ENCODE results near the gene PLCG2.
"Not testable (repeated sequence)": the region's sequence is repeated elsewhere in the genome, so short reads cannot be mapped to it uniquely, and the experiment has no call there.

PLCG2 gene

DNA sequence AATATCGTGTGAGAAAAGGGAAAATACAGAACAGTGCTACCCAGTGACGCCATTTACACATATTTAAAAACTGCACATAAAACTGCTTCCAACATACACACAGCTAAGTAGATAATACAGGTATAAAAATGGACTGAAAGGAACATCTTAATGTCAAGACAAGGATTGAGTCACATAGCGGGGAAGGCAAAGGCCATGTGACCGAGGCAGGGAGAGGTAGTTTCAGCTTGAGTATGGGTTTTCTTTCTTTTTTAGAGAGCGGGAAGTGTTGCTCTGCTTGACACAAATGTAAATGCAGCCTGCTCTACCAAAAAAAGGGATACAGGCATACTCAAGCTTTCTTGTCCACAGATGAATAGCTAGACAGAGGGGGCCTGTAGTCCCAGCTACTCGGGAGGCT, 185.7 kb downstream of the PLCG2 start:
- DNase-seq (ENCODE audit: low read depth, low spot score) = no peak
- H3K27ac ChIP-seq = no peak overlapping the region

GRCh38 chr16:81967358-81967757, 188.3 kb downstream of the PLCG2 start:
- DNase-seq (ENCODE audit: low read depth, low spot score) = no peak
- H3K27ac ChIP-seq = no peak overlapping the region

DNA sequence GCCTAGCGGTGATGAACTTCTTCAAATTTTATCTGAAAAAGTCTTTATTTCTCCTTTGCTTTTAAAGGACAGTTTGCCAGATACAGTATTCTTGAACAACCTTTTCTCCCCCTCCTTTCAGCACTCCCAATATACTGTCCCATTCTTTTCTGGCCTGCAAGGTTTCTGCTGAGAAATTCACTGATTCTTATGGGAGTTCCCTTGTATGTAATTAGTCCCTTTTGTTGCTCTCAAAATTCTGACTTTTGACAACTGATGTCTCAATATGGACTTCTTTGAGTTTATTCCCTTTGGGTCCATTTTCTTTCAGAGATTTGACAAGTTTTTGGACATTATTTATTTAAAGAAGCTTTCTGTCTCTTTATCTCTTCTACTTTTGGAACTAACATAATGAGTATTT, 192.8 kb downstream of the PLCG2 start:
- DNase-seq (ENCODE audit: low read depth, low spot score) = no peak
- no peak overlapping the region for H3K27ac ChIP-seq

DNA sequence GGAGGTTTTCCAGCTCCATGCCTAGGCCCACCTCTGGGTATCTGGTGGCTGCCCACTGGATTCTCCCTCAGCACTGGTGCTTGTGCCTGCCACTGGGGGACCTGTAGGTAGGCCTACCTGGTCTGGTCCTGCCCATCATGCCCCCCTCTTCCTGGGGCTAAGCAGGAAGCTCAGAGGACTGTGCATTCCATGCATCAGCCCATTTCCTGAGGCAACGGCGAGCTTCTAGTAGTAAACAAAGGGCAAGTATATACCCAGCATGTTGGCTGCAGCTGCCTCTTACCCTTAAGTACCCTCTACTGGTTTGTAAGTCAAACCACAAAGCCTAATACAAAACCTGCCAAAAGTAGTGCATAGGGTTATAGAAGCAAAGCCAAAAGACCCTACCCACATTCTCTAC, 194.6 kb downstream of the PLCG2 start:
- no peak for DNase-seq (ENCODE audit: low read depth, low spot score)

GRCh38 chr16:81975637-81976036, 196.5 kb downstream of the PLCG2 start:
- DNase-seq (ENCODE audit: low read depth, low spot score) = no peak
- H3K27ac ChIP-seq = no peak overlapping the region

More for the DNA sequence above, 194.6 kb downstream of the PLCG2 start:
- no peak overlapping the region for H3K27ac ChIP-seq

DNA sequence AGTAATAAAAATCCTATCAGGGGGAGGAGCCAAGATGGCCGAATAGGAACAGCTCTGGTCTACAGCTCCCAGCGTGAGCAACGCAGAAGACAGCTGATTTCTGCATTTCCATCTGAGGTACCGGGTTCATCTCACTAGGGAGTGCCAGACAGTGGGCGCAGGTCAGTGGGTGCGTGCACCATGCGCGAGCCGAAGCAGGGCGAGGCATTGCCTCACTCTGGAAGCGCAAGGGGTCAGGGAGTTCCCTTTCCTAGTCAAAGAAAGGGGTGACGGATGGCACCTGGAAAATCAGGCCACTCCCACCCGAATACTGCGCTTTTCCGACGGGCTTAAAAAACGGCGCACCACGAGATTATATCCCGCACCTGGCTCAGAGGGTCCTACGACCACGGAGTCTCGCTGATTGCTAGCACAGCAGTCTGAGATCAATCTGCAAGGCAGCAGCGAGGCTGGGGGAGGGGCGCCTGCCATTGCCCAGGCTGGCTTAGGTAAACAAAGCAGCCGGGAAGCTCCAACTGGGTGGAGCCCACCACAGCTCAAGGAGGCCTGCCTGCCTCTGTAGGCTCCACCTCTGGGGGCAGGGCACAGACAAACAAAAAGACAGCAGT, 198.3 kb downstream of the PLCG2 start:
- not testable (repeated sequence) for H3K27ac ChIP-seq; DNase-seq (ENCODE audit: low read depth, low spot score)

DNA sequence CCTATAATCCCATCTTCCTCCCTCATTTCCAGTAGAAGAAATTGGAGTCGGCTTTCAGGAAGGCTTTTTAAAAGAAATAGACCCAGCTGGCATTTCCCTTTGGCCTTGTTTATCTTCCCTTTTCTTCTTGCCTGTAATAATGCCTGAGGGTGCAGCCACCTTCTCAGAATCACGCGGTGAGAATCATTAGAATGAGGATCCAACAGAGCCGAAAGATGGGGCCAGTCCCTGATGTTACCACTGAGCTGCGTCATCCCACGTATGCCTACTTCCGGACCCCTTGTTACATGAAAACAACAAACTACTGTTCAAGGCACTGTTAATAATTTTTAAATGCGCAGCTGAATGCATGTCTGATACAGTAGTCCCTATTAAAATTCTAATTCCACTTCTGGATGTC, 208.0 kb downstream of the PLCG2 start:
- DNase-seq (ENCODE audit: low read depth, low spot score) = no peak
- no peak overlapping the region for H3K27ac ChIP-seq

DNA sequence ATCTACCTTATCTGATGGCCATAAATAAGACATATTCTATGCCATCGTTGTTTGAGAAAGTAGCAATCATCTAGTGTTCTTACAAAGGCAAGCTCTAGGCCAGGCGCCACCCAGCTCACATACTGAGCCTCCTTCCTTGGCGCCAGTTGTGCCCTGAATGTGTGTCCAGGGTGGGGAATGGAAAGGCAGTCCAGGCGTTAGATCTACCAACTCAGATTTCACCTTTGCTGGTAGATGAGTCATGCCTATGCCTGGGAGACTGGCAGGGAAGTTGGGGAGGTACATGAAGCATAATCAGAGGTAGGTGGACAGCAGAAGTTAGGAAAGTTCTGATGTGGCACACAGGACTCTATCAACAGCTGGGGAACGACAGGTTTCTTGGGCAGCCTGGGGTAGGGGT, 208.6 kb downstream of the PLCG2 start:
- DNase-seq (ENCODE audit: low read depth, low spot score) = no peak

GRCh38 chr16:81992859-81993258, 213.8 kb downstream of the PLCG2 start:
- DNase-seq (ENCODE audit: low read depth, low spot score) = no peak
- H3K27ac ChIP-seq = no peak overlapping the region

More for the DNA sequence above, 208.6 kb downstream of the PLCG2 start:
- H3K27ac ChIP-seq = no peak overlapping the region

DNA sequence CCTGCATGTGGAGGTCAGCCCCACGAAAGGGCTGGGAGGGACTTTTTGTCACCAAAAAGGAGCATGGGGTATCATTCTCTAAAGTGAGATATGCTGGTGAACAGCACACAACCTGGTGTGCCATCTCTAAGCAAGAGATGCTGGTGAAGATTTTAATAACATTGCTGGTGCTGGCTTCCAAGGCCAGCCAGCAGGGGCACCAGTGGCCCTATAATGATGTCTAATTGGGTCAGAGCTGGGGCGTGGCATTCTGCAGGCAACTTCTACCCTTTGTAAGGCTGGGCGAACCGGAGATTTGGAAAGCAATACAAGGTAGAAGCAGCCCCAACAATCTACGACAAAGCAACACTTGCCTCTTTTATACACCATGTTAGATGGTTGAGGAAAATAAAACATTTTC, 215.4 kb downstream of the PLCG2 start:
- no peak for DNase-seq (ENCODE audit: low read depth, low spot score)

GRCh38 chr16:81995651-81996050, 216.6 kb downstream of the PLCG2 start:
- no peak for DNase-seq (ENCODE audit: low read depth, low spot score)
- H3K27ac ChIP-seq = no peak overlapping the region

More for the DNA sequence above, 215.4 kb downstream of the PLCG2 start:
- H3K27ac ChIP-seq = no peak overlapping the region

- DNase-seq (ENCODE audit: low read depth, low spot score) = no peak
- peak overlapping the region; percentile 81 for H3K27ac ChIP-seq
These were observed 217.8 kb downstream of the PLCG2 start for GRCh38 chr16:81996664-81997509.

- H3K27ac ChIP-seq = peak overlapping the region; percentile 81
These were observed 218.6 kb downstream of the PLCG2 start for GRCh38 chr16:81997738-81998137.

DNA sequence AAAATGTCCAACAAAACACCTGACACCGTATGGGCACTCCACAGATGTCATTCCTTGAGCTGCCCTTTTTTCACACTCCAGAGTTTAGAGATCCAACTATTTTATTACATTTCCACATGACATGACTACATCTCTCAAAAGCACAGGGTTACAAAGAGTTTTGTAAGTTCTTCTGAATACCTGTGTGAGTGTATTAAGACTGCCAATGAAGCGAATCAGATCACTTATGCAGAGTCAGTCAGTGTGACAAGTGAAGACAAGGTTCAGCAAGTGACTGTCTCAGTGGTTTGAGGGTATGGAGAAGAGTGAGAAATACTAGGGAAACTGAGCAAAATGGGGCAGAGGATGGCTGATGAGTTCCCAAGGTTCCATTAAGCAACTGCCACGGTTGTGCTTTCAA, 223.7 kb downstream of the PLCG2 start:
- no peak for DNase-seq (ENCODE audit: low read depth, low spot score)
- peak overlapping the region; percentile 30 for H3K27ac ChIP-seq

More at GRCh38 chr16:81997738-81998137, 218.6 kb downstream of the PLCG2 start:
- peak; percentile 33 for DNase-seq (ENCODE audit: low read depth, low spot score)

DNA sequence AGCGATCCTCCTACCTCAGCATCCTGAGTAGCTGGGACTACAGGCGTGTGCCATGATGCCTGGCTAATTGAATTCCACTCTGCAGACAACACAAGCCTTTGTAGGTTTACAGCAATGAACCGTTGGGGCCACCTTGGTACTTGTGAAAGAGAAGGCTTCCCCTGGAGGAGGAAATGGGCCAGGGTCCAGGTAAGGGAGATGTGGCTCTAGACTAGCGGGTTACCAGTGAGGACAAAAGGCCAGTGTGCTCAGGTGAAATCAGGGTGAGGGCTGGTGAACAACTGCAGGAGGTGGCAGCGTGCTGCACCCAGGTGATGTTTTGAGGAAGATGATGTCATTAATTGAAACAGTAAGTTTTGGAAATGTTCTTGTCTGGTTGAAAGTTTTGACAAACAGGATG, 225.5 kb downstream of the PLCG2 start:
- no peak for DNase-seq (ENCODE audit: low read depth, low spot score)

GRCh38 chr16:82005027-82005830, 226.1 kb downstream of the PLCG2 start:
- H3K27ac ChIP-seq = no peak overlapping the region
- no peak for DNase-seq (ENCODE audit: low read depth, low spot score)

More for the DNA sequence above, 225.5 kb downstream of the PLCG2 start:
- H3K27ac ChIP-seq = no peak overlapping the region

GRCh38 chr16:82006036-82006435, 226.9 kb downstream of the PLCG2 start:
- H3K27ac ChIP-seq = no peak overlapping the region
- DNase-seq (ENCODE audit: low read depth, low spot score) = no peak

GRCh38 chr16:82007189-82007588, 228.1 kb downstream of the PLCG2 start:
- no peak for DNase-seq (ENCODE audit: low read depth, low spot score)
- H3K27ac ChIP-seq = no peak overlapping the region

- DNase-seq (ENCODE audit: low read depth, low spot score) = no peak
- no peak overlapping the region for H3K27ac ChIP-seq
These were observed 230.0 kb downstream of the PLCG2 start for GRCh38 chr16:82008957-82009592.

DNA sequence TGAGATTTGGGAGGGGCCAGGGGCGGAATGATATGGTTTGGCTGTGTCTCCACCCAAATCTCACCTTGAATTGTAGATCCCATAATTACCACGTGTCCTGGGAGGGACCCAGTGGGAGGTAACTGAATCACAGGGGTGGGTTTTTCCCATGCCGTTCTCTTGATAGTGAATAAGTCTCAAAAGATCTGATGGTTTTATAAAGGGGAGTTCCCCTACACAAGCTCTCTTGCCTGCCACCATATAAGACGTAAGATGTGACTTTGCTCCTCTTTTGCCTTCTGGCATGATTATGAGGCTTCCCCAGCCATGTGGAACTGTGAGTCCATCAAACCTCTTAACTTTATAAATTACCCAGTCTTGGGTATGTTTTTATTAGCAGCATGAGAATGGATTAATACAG, 230.7 kb downstream of the PLCG2 start:
- H3K27ac ChIP-seq; DNase-seq (ENCODE audit: low read depth, low spot score): not testable (repeated sequence)

All from epithelial cell of prostate (primary cell).